ENCODE results near the gene OR5AP2.
"Not testable (repeated sequence)": the region's sequence is repeated elsewhere in the genome, so short reads cannot be mapped to it uniquely, and the experiment has no call there.

OR5AP2 gene

GRCh38 chr11:56642339-56642738, at the start of gene OR5AP2:
Gene OR5AP2 (minus strand): TSS chr11:56642439. CDS start chr11:56642439, 0 bp downstream.
- no peak for DNase-seq

- not testable (repeated sequence) for DNase-seq
These were observed 48.9 kb upstream of the OR5AP2 start for GRCh38 chr11:56691179-56691578.

- no peak for DNase-seq
These were observed 46.4 kb upstream of the OR5AP2 start for GRCh38 chr11:56688554-56689100.

GRCh38 chr11:56670984-56671383, 28.7 kb upstream of the OR5AP2 start:
- no peak for DNase-seq

GRCh38 chr11:56663386-56663785, 21.1 kb upstream of the OR5AP2 start, which contains the start of gene OR5AR1:
Gene OR5AR1 (plus strand): TSS chr11:56663686. CDS start chr11:56663686, 0 bp downstream.
- no peak for DNase-seq

- no peak for DNase-seq
These were observed 17.5 kb upstream of the OR5AP2 start for GRCh38 chr11:56659755-56660154.

- DNase-seq, result no peak
These were observed 4.7 kb downstream of the OR5AP2 start for GRCh38 chr11:56637500-56637899.

- no peak for DNase-seq
These were observed 5.4 kb downstream of the OR5AP2 start for GRCh38 chr11:56636861-56637260.

- DNase-seq, result no peak
These were observed 9.9 kb downstream of the OR5AP2 start for GRCh38 chr11:56632329-56632728.

GRCh38 chr11:56625946-56626345, 16.3 kb downstream of the OR5AP2 start:
- no peak for DNase-seq

GRCh38 chr11:56624661-56625110, 17.6 kb downstream of the OR5AP2 start:
- no peak for DNase-seq

GRCh38 chr11:56611174-56611573, 31.1 kb downstream of the OR5AP2 start:
- no peak for DNase-seq

- DNase-seq, result not testable (repeated sequence)
These were observed 50.0 kb downstream of the OR5AP2 start for GRCh38 chr11:56592088-56592717.
